ENCODE measurements around the gene SCNN1B.
"Not testable (repeated sequence)": the region's sequence is repeated elsewhere in the genome, so short reads cannot be mapped to it uniquely, and the experiment has no call there.

The SCNN1B gene

GRCh38 chr16:23394141-23394831 lies 92.2 kb downstream of the SCNN1B start:
- CTCF ChIA-PET, result interaction anchor here (1.6 kb wide), 1 partner anchor 39 kb away, joined by 6 read pairs; no protein-coding TSS in a partner anchor
- no peak overlapping the region for H3K4me3 ChIP-seq (ENCODE audit: low read depth, low read length)
- no peak for TF ChIP-seq CTCF (IDR thresholded peaks at IDR 0.05; ENCODE audit: insufficient read depth, low read length, missing control alignments)
- POLR2A ChIA-PET, result no interaction called here
- no peak for DNase-seq (ENCODE audit: low read depth, low spot score)

- no peak for DNase-seq (ENCODE audit: low read depth, low spot score)
- TF ChIP-seq CTCF (IDR thresholded peaks at IDR 0.05; ENCODE audit: insufficient read depth, low read length, missing control alignments), result no peak
- CTCF ChIA-PET, result interaction anchor here (0.8 kb wide), 1 partner anchor 40 kb away, joined by 3 read pairs; no protein-coding TSS in a partner anchor
- POLR2A ChIA-PET, result no interaction called here
- no peak overlapping the region for H3K4me3 ChIP-seq (ENCODE audit: low read depth, low read length)
Observed at GRCh38 chr16:23395732-23396131, 93.6 kb downstream of the SCNN1B start.

DNA sequence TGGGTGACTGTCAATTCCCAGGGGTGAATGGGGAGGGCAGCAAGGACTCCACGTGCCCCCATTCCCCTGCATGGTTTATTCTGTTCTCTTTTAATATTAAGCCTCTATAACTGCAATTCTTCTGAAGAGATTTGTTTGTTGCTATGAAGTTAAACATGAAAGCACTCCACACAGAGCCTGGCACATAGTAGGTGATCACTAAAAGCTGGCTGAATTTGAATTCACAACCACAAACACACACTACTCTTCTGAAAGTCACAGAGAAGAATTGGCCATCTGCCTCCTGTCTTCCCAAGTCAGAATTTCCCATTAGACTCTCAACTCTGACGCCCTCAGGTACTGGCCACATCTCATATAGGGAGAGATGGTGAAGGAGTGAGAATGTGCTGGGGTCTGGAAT lies 95.4 kb downstream of the SCNN1B start:
- DNase-seq (ENCODE audit: low read depth, low spot score), result no peak
- ChIA-PET POLR2A (no interaction called here), CTCF (interaction anchor here (0.6 kb wide), 1 partner anchor 36 kb away, joined by 3 read pairs; no protein-coding TSS in a partner anchor)
- no peak for TF ChIP-seq CTCF (IDR thresholded peaks at IDR 0.05; ENCODE audit: insufficient read depth, low read length, missing control alignments)
- H3K4me3 ChIP-seq (ENCODE audit: low read depth, low read length), result no peak overlapping the region

GRCh38 chr16:23398987-23399805 lies 97.1 kb downstream of the SCNN1B start:
- DNase-seq (ENCODE audit: low read depth, low spot score), result no peak
- TF ChIP-seq CTCF (IDR thresholded peaks at IDR 0.05; ENCODE audit: insufficient read depth, low read length, missing control alignments), result no peak
- ChIA-PET POLR2A (no interaction called here), CTCF (interaction anchor here (0.9 to 1.5 kb wide), 2 partner anchors 11 to 36 kb away, joined by 3 to 9 read pairs; no protein-coding TSS in a partner anchor)
- no peak overlapping the region for H3K4me3 ChIP-seq (ENCODE audit: low read depth, low read length)

DNA sequence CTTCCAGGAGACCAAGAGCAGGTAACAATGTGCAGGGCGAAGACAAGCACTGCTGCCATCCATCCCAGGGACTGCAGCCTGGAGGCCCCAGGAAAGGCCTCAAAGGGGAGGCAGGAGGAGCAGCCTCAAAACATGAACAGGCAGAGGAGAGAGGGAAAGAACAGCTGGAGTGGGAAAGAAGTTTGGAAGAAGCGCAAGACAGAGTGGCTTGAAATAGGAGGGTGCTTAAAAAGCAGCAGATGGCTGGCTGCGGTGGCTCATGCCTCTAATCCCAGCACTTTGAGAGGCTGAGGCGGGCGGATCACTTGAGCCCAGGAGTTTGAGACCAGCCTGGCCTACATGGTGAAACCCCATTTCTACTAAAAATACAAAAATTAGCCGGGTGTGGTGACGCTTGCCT lies 98.3 kb downstream of the SCNN1B start:
- POLR2A ChIA-PET; DNase-seq (ENCODE audit: low read depth, low spot score); CTCF ChIA-PET; H3K4me3 ChIP-seq (ENCODE audit: low read depth, low read length): not testable (repeated sequence)

- ChIA-PET POLR2A (no interaction called here), CTCF (interaction anchor here (0.7 kb wide), 1 partner anchor 19 kb away, joined by 3 read pairs; no protein-coding TSS in a partner anchor)
- TF ChIP-seq CTCF (IDR thresholded peaks at IDR 0.05; ENCODE audit: insufficient read depth, low read length, missing control alignments), result no peak
- no peak for DNase-seq (ENCODE audit: low read depth, low spot score)
- no peak overlapping the region for H3K4me3 ChIP-seq (ENCODE audit: low read depth, low read length)
Observed at GRCh38 chr16:23401139-23401538, 99.0 kb downstream of the SCNN1B start.
